GM21619 (cell line): ENCODE results near the gene PRDM16.

Experiments used
- ATAC-seq: cut with Tn5 transposase; IDR thresholded peaks from one replicate; pipeline ENCODE4 v1.9.1; 2021; ENCODE audit not compliant: unreplicated experiment

The PRDM16 gene

GRCh38 chr1:3176820-3177219, 107.8 kb downstream of the PRDM16 start:
- ATAC-seq = no peak

- no peak for ATAC-seq
Measured at GRCh38 chr1:3178279-3178678, 109.3 kb downstream of the PRDM16 start.

GRCh38 chr1:3179471-3179870, 110.5 kb downstream of the PRDM16 start:
- no peak for ATAC-seq

- no peak for ATAC-seq
Measured at GRCh38 chr1:3180915-3181314, 111.9 kb downstream of the PRDM16 start.

GRCh38 chr1:3181956-3182355, 113.0 kb downstream of the PRDM16 start:
- ATAC-seq = no peak

GRCh38 chr1:3183411-3183810, 114.4 kb downstream of the PRDM16 start:
- ATAC-seq = no peak

- no peak for ATAC-seq
Measured at GRCh38 chr1:3183813-3184212, 114.8 kb downstream of the PRDM16 start.

GRCh38 chr1:3184666-3185065, 115.7 kb downstream of the PRDM16 start:
- no peak for ATAC-seq

- no peak for ATAC-seq
Measured at GRCh38 chr1:3185896-3186525, 117.0 kb downstream of the PRDM16 start.

- ATAC-seq = no peak
Measured at GRCh38 chr1:3186526-3186921, 117.5 kb downstream of the PRDM16 start.

- no peak for ATAC-seq
Measured at GRCh38 chr1:3187415-3188149, 118.6 kb downstream of the PRDM16 start.

GRCh38 chr1:3188150-3188971, 119.4 kb downstream of the PRDM16 start:
- no peak for ATAC-seq

GRCh38 chr1:3190256-3191041, 121.4 kb downstream of the PRDM16 start:
- no peak for ATAC-seq

GRCh38 chr1:3192361-3192760, 123.4 kb downstream of the PRDM16 start:
- no peak for ATAC-seq

- ATAC-seq = no peak
Measured at GRCh38 chr1:3192825-3193224, 123.8 kb downstream of the PRDM16 start.

GRCh38 chr1:3193811-3194210, 124.8 kb downstream of the PRDM16 start:
- ATAC-seq = no peak

GRCh38 chr1:3194760-3195479, 125.9 kb downstream of the PRDM16 start:
- no peak for ATAC-seq

GRCh38 chr1:3195480-3195815, 126.4 kb downstream of the PRDM16 start:
- no peak for ATAC-seq

GRCh38 chr1:3195966-3196515, 127.0 kb downstream of the PRDM16 start:
- ATAC-seq = no peak

GRCh38 chr1:3196577-3197245, 127.7 kb downstream of the PRDM16 start:
- no peak for ATAC-seq
